ENCODE results near the gene SLC2A9.
A peak's percentile ranks its signal among the peaks of the same experiment; 100 is the strongest.

The SLC2A9 gene

DNA sequence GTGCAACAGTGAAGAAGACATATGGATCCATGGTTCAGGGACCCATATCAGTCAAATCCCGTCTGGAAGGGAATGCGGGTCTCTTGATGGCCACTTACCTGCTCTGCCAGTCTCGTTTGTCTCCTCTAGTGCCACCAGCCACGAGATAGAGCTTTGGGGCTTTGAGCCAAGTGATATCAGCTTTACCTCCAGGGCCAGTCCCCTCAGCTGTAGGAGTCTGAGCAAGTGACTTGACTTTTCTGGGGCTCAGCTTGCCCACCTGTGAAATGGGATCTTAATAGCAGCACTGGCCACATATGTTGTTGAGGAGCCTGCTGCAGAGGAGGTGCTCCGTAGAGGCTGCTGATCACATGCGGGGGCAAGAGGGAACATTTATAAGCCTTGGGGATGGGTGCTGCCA lies 1.2 kb downstream of the SLC2A9 start:
- no peak for DNase-seq (ENCODE audit: low read depth in 2 of 2, low spot score in 1 of 2)

DNA sequence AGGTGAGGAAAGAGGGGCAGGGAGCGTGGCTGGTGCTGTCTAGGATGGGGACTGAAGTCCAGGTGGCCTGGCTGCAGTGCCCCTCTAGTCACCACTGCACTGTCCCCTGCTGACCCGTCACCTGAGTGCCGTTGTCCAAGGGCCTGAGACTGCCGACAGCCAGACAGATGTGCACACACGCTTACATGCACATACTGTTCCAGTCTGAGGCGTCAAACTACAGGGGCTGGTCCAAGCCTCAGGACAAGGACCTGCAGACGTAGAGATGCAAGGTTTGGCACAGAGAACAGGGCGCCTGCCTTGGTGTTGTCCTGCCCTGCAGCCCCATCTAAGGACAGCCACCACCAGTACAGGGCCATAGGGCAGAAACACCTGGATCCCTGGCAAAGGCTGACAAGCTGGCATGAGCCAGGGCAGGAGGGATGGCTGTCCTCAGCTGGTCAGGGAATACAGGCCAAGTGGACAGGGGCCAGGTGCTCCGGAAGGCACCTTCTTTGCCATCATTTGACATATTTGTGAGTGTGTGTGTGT lies 1.7 kb downstream of the SLC2A9 start:
- no peak for DNase-seq (ENCODE audit: low read depth in 2 of 2, low spot score in 1 of 2)

DNA sequence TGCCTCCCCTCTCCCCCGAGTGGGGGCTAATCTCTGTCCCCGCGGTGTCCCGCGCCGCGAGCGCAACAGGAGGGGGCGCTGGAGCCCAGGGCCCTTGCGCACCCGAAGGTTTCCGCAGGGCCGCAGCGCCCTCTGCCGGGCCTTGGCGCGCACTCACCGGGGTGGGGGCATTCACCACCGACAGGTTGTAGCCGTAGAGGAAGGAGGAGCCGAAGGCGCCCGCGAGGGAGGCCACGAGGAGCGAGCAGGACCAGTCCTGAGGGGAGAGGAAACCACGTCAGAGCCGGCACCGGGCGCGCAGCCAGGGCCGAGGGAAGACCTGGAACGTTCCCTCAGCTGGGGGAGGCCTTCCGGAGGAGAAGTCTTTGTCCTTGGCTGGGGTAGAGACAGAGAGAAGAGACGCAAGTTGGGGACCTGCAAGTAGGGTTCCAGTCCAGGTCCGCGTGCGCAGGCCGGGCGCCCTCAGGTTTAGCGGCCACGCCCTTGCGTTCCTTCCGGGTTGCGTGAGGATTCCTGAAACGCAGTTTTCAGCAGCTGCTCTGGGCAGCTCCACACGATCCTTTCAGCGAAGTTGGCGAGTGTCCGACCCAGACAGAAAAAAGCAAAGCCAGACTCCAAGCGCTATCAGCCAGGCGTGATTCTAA lies 2.4 kb downstream of the SLC2A9 start:
- peak; percentile 71 to 76 for DNase-seq (ENCODE audit: low read depth in 2 of 2, low spot score in 1 of 2)

DNA sequence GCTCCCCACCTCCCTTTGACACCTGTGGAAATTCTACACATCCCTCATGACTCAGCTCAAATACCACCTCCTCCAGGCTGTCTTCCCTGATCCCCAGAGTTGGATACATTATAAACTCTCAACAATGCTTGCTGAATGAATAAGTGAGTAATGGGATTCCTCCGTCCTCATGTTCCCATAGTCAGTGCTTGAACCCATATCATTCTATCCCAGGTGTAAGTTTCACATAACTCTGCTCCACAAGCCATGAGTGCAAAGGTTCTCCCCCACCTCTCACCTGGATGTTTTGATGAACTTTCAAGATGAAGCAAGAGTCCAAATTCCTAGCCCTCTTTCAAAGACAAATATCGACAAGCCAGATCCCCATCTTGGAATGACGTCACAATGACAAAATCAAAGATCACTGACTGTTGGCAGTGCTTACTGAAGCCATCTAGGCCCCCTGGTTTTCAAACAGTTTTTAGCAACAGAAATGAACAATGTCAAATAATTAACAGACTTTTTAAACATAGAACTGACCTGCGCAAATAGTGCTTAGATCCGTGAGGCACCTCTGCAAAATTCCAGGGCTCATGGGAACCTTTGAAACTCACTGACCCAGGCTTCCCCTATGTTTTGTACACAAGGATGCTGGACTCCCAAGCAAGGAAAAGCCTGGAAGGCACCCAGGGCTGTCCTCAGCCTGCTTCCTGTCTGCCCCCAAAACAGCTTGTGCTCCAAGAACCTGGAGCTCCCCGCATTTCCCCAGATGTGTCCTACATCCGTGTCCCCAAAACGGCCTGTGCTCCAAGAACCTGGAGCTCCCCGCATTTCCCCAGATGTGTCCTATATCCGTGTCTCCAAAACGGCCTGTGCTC lies 4.0 kb downstream of the SLC2A9 start:
- DNase-seq (ENCODE audit: low read depth in 2 of 2, low spot score in 1 of 2) = no peak

DNA sequence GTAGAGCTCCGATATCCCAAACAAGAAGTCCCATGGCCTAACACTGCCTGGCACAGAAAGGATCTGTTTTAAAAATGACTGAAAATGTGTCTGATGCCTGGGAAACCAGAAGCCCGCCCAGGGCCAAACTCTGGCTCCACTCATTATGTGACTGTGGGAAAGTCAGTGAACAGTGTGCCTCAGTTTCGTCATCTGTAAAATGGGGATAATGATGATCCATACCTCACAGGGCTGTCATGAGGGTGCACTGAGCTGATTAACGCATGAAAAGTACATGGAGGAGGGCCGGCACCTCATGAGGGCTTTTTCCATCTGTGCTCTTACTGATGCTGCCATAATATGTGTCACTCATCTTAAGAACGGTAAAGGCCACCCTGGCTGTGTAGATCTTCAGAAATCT lies 5.1 kb downstream of the SLC2A9 start:
- DNase-seq (ENCODE audit: low read depth in 2 of 2, low spot score in 1 of 2) = no peak

DNA sequence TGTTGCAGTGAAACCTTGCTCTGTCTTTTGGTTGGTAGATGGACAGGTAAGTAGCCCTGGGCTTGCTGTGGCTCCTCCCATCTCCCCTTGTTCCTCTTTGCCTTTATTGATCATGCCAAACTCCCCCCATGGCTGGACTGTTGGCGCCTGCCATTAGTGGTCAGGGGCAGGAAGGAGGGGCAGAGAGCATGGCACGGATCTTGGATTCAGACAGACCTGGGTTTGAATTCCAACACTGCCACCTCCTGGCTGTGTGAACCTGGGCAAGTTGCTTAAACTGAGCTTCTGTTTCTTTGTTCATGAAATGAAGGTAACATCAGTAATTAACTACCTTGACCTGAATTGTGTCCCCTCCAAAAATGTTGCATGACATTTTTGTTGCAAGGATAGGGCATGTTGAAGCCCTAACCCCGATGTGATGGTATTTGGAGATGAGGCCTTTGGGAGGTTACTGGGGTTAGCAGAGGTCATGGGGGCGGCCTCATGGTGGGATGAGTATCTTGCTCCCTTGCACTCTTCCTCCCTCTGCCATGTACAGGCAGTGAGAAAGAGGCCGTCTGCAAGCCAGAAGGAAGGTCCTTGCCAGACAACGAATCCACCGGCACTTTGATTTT lies 6.0 kb downstream of the SLC2A9 start:
- DNase-seq (ENCODE audit: low read depth in 2 of 2, low spot score in 1 of 2) = no peak

DNA sequence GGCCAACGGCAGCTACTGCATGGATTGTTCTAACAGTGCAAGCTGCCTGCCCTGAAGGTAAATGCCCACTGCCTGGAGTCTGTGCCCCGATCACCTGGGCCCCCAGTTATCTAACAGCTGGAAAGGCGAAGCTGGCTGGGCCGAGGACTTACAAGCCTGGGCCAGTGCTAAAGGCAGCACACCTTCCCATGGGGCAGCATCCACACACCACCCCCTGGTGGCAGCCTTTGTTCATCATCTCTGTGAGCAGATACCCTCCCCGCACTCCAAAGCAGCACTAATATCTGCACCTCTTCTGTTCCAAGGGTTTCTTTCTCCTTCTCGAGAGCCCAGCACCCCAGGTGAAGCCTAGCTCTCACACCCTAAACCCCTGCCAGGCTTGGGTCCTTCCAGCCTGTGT lies 7.6 kb downstream of the SLC2A9 start:
- no peak for DNase-seq (ENCODE audit: low read depth in 2 of 2, low spot score in 1 of 2)

DNA sequence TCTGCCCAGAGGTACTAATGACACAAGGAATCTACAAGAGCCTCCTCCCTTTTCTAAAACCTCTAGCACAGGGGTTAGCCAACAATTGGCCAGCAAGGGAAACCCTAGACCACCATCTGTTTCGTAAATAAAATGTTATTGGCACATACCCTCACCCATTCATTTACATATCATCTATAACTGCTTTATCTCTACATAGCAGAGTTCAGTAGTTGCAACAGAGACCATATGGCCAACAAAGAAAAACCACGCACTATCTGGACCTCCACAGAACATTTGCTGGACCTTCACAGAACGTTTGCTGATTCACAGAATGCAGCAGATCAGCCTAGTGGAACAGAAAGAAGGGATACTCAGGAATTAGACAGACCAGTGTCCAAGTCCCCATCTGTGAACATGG lies 9.4 kb downstream of the SLC2A9 start:
- DNase-seq (ENCODE audit: low read depth in 2 of 2, low spot score in 1 of 2) = no peak

DNA sequence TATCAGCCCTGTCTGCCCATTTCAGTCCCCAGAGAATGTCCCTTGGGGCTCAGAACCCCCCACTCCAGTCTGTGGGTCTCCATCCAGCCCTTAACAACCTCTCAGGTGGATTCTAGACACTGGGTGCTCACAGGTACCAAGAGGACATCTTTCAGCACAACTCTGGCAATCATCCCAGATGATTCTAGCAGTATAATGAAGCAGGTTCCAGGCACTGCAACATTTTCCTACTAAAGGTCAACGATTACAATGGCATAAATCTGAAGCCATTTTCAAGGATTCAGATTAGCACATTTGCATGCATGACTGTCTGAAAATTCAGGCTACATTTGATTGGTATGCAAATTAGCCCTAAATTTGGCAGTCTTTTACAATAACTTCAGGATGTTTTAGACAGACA lies 10.0 kb downstream of the SLC2A9 start:
- no peak for DNase-seq (ENCODE audit: low read depth in 2 of 2, low spot score in 1 of 2)

DNA sequence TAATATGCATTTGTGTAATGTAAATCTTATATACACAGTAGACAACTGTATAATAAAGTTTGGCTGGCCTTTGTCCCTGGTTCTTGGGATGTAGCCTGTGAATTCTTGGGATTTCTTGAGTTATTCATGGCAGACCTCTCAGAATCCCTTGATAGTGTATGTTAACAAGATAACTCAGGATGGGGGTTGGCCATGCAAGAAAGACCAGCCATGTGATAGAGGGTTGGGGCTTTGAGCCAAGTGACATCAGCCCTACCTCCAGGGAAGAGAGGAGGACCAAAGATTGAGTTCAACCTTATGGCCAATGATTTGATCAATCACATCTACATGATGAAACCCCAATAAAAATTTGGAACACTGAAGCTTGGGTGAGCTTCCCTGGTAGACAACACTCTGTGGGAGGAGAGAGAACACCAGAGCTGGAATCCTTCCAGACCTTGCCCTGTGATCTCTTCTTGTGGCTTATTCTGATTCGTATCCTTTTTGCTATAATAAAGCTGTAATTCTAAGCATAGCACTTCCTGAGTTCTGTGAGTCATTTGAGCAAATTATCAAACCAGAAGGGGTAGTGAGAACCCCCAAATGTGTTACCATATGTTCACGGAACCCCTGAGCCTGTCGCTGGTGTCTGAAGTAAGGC lies 11.3 kb downstream of the SLC2A9 start:
- no peak for DNase-seq (ENCODE audit: low read depth in 2 of 2, low spot score in 1 of 2)

DNA sequence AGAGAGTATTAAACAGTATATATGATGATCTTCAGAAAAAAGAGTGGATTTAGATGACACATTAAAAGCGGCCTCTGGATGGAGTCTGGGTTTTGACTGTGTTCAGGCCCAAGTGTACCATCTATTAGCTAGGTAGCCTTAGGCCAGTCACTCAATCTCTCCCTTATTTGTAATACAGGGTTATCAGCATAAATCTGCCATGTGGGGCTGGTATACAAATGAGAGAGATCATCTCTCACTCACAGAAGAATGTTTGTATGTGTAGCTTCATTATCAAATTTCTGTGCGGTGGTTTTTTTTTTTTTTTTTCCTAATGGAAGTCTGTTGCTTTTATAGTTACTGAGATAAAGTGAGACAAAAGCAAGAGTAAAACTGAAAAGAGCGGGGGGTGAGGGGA lies 12.7 kb downstream of the SLC2A9 start:
- DNase-seq (ENCODE audit: low read depth in 2 of 2, low spot score in 1 of 2) = no peak

DNA sequence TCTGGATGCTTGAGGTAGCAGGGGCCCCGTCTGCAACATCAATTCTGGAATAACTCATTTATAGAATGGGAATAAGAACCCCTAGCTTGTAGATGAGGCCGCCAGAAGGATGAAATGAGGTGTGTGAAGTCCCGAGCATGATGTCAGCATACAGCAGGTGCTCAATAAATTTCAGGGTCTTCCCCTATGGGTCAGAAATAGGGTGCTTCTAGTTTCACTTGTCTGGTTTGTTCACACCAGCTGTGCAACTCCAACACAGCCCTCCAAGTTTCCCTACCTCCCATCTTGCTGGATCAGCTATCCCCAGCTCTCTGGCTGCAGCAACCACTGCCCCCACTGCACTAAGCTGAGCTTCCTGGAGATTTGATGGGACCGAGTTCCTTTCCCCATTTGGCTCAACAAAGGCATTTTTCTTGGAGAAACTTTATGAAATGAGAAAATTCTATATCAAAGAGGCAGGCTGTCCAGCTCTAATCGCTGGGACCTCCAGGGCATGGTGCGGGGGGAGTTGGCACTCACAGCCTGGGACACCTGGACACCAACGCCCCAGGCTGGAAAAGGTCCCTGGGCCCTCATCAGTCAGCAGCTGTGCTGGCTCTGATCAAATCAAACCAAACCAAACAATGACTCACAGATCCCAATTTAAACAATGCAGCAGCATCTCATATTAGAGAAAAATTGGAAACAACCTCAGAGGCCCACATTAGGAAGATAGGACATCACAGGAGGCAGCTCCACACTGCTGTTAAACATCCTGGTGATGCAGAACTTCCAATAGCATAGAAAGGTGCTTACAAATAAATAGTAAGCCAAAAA lies 13.3 kb downstream of the SLC2A9 start:
- DNase-seq (ENCODE audit: low read depth in 2 of 2, low spot score in 1 of 2) = no peak

DNA sequence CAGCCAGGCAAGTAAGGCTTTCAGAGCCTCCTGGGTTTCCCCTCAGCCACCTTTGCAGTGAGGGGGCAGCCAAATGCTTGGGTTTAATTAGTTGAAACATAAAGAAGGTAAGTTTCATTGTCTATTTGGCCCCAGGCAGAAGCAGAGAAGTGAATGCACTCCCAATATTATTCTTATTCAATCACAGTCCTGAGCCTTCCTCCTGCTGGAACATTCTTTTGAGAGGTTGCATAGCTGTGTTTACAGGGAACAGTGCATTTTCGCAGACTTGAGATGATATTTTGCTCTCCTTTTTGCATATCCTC lies 13.9 kb downstream of the SLC2A9 start:
- no peak for DNase-seq (ENCODE audit: low read depth in 2 of 2, low spot score in 1 of 2)

DNA sequence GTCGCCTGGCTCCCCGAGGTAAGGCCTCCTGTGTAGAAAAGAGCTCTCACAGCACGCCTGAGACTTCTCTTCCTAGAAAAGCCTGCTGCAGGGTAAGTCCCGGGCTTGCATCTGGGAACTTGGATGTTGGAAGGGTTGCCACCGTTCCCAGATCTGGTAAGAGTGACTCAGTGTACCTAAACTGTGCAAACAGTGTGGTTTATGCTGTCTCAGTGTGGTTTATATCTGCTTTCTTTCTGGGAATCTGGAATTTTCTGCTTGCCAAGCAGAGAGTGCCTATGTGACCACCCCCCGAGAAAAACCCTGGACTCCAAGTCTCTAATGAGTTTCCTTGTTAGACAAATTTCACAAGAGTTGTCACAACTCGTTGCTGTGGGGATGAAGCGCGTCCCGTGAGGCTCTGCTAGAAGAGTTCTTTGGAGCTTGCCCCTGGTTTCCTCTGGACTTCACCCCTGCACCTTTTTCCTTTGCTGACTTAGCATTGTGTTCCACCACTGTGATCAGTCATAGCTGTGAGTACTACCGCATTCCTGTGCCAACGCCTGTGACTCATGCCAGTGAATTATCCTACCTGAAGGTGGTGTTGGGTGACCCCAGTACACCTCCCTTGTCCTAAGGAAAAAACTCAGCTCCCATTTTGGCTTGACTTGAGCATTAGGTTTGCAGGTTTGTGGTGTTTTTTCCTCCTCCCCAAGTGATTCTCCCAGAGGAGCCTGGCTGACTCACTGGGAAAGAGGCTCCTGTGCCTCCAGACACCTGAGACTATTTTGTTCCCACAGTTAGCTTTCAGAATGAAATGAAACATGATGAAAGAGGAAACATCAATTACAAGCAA lies 14.5 kb downstream of the SLC2A9 start:
- DNase-seq (ENCODE audit: low read depth in 2 of 2, low spot score in 1 of 2) = no peak

DNA sequence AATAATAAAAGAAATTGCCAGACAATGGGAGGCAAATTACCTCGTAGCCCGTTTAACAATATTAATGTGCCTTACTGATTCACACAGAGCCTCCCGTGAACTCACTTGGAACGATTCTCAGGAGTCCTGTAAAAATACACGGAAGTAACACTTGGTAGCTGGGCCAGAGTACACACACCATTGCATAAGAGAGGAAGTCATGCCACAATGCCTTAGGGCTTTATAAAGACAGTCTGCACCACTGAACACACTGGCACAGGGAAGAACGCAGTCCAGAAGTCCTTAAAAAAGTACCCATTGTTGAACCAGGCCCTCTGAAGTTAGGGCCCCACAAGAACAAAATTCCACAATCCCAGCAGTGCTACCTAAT lies 15.1 kb downstream of the SLC2A9 start:
- DNase-seq (ENCODE audit: low read depth in 2 of 2, low spot score in 1 of 2) = no peak

DNA sequence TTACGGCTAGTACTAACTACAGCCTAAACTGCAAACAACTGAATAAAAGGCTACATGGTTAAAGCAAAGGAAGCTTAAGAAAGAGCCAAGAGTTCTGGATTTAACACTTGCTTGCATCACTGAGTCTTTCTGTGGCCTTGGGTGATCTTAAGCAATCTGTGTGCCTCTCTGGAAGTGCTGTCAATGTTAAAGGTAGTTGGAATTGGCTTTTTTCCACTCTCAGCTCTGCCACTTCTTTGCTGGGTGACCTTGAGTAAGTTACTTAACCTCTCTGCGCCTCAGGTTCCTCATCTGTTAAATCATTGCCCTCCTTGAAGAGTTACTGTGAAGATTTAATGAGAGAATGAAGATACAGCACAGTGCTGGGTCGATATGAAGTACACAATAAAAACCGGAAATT lies 15.7 kb downstream of the SLC2A9 start:
- DNase-seq (ENCODE audit: low read depth in 2 of 2, low spot score in 1 of 2) = no peak

DNA sequence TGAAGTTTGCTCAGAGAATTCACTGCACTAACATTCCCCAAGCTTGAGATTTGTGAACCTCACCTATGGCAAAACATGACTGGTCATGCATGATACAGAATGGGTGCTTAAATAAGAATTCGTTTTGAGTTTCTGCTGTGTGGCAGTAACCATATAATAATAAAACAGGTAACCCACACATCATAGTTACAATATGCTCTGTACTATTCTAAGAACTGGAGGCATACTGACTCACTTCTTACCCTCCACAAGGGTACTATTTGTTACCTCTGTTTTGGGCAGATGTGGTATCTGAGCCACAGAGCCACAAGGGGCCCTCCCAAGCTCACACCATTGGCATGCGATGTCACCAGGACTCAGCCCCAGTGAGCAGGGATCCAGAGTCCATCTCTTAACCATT lies 17.6 kb downstream of the SLC2A9 start:
- DNase-seq (ENCODE audit: low read depth in 2 of 2, low spot score in 1 of 2) = no peak

DNA sequence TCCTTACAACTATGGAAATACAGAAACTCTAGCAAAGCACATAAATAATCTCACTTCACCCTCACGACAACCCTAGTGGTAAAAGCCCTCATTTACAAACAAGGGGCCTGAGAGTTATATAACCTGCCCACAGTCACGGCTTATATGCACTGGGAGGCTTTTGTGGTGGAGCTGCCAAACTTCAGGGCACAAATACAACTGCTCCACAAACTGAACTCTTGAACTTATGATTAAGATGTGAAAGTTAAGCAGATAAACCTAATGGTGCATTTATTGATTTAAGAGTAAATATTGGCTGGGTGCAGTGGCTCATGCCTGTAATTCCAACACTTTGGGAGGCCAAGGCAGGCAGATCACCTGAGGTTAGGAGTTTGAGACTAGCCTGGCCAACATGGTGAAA lies 19.0 kb downstream of the SLC2A9 start:
- DNase-seq (ENCODE audit: low read depth in 2 of 2, low spot score in 1 of 2) = no peak

DNA sequence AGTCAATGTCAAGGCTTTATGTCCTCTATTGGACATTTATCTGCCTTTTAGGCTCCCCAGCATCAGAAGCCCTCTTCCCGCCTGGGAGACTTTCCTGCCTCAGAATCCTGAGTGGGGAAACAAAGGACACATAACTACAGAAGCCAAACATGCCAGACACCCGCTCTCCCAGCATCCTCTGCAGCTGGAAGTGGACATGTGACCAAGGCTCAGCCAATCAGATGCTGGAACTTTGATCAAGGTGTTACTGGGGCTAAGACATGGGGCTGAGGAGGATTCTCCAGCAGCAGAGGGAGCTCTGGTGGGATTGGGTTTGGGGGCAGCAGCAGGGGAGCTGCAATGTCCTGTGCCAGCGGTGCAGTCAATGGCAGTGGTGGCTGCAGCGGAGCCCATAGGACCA lies 19.5 kb downstream of the SLC2A9 start:
- no peak for DNase-seq (ENCODE audit: low read depth in 2 of 2, low spot score in 1 of 2)

DNA sequence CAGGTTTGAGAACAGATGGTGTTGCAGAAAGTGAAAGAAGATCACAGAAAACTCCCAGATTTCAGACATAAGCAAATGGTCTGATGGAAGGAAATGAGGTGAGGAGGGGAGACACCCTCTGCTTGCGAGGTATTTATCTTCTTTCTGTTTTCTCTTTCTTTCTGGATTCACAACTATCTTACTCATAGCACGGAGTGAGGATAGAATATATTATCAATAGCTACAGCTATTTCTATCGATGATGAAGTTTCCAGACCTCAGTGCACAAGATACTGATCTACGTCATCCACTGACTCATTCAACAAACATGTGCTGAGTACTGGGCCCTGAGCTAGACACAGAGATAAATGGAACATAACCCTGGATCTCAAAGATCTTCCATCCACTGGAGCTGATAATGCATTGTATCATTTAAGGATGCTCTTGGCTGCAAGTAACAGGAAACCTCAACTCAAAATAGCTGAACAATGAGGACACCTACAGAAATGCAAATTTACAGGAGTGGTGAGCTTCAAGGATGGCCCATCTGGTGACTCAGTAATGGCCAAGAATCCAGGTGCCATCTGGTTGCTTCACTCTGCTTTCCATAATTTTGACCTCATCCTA lies 21.2 kb downstream of the SLC2A9 start:
- no peak for DNase-seq (ENCODE audit: low read depth in 2 of 2, low spot score in 1 of 2)
